ENCODE results near the gene PHOSPHO2. TPM values are rescaled to one million over a fixed set of nuclear protein-coding genes. Genes with fewer than 3 reads are reported as not detected.

Gene PHOSPHO2
- total RNA-seq, 2 donors from 2014 or later = 11.9 to 17.4 TPM

- WGBS = 80% methylated on average over 4 of the region's 4 CpGs
- H3K27ac ChIP-seq = no peak overlapping the region
- TF ChIP-seq CTCF (IDR thresholded peaks at IDR 0.05) (no peak), POLR2A (IDR thresholded peaks at IDR 0.05) (no peak), POLR2AphosphoS5 (IDR thresholded peaks at IDR 0.05) (no peak)
- intact Hi-C loops (cut with DNase I) = no loop called here
- H3K4me3 ChIP-seq = no peak overlapping the region
- no peak for DNase-seq (ENCODE audit: low spot score)
- H3K9me3 ChIP-seq = no peaks in the 10 kb centered on the region
- no peaks in the 10 kb centered on the region for H3K27me3 ChIP-seq (replicated peaks; ENCODE audit: insufficient read depth)
- H3K36me3 ChIP-seq = no peaks in the 10 kb centered on the region
- no peaks in the 10 kb centered on the region for H3K4me1 ChIP-seq (replicated peaks)
Measured at GRCh38 chr2:169743549-169743948, 49.3 kb downstream of the PHOSPHO2 start.

GRCh38 chr2:169746240-169746639 is 52.0 kb downstream of the PHOSPHO2 start:
- 67% methylated on average over 2 of the region's 2 CpGs for WGBS
- Histone ChIP-seq H3K27ac (no peak overlapping the region), H3K36me3 (no peaks in the 10 kb centered on the region), H3K9me3 (no peaks in the 10 kb centered on the region), H3K4me3 (no peak overlapping the region), H3K4me1 (replicated peaks) (no peaks in the 10 kb centered on the region), H3K27me3 (replicated peaks; ENCODE audit: insufficient read depth) (no peaks in the 10 kb centered on the region)
- TF ChIP-seq POLR2A (IDR thresholded peaks at IDR 0.05) (no peak), POLR2AphosphoS5 (IDR thresholded peaks at IDR 0.05) (no peak), CTCF (IDR thresholded peaks at IDR 0.05) (no peak)
- intact Hi-C loops (cut with DNase I) = no loop called here
- no peak for DNase-seq (ENCODE audit: low spot score)

GRCh38 chr2:169748319-169748718 is 54.0 kb downstream of the PHOSPHO2 start:
- TF ChIP-seq POLR2AphosphoS5 (IDR thresholded peaks at IDR 0.05) (no peak), POLR2A (IDR thresholded peaks at IDR 0.05) (no peak), CTCF (IDR thresholded peaks at IDR 0.05) (no peak)
- Histone ChIP-seq H3K9me3 (no peaks in the 10 kb centered on the region), H3K36me3 (no peaks in the 10 kb centered on the region), H3K4me3 (no peak overlapping the region), H3K27me3 (replicated peaks; ENCODE audit: insufficient read depth) (no peaks in the 10 kb centered on the region), H3K27ac (no peak overlapping the region), H3K4me1 (replicated peaks) (no peaks in the 10 kb centered on the region)
- intact Hi-C loops (cut with DNase I) = no loop called here
- WGBS = 76% methylated on average over 6 of the region's 6 CpGs
- no peak for DNase-seq (ENCODE audit: low spot score)

Small RNA genes lying within 50 kb of the gene (small RNA-seq; reads per million reads assigned to genes)
- 0 reads per million in 2 donors for gene RF00432

Other genes with a start within 250 kb of the PHOSPHO2 start
- 10 to 100 TPM in 1 of 2 donors, 1 to 10 TPM in 1; 7.7 to 14.7 TPM for gene BBS5, start 215.0 kb upstream of the PHOSPHO2 start, total RNA-seq
- 10 to 100 TPM in 1 of 2 donors, 1 to 10 TPM in 1; 2.3 to 13.4 TPM for gene KLHL41, start 184.8 kb upstream of the PHOSPHO2 start, total RNA-seq
- gene FASTKD1, start 120.6 kb upstream of the PHOSPHO2 start, total RNA-seq = 10 to 100 TPM in 1 of 2 donors, 1 to 10 TPM in 1; 6.2 to 11.2 TPM
- gene PPIG, start 110.1 kb upstream of the PHOSPHO2 start, total RNA-seq = 10 to 100 TPM; 30.9 to 38.0 TPM
- 1 to 10 TPM in 1 of 2 donors, under 1 TPM in 1; 0.27 to 1.0 TPM for gene CFAP210, start 64 bp upstream of the PHOSPHO2 start, total RNA-seq
- 10 to 100 TPM; 15.8 to 22.8 TPM for gene KLHL23, start 39.4 kb downstream of the PHOSPHO2 start, total RNA-seq
- gene SSB, start 104.4 kb downstream of the PHOSPHO2 start, total RNA-seq = 10 to 100 TPM; 48.0 to 48.9 TPM
- gene METTL5, start 130.4 kb downstream of the PHOSPHO2 start, total RNA-seq = 10 to 100 TPM; 34.9 to 43.9 TPM
- 10 to 100 TPM; 41.1 to 89.9 TPM for gene UBR3, start 133.0 kb downstream of the PHOSPHO2 start, total RNA-seq

Data from prostate gland (tissue), 2 donors.